HG03342 (cell line): ENCODE measurements around the gene TBC1D22A.
"Not testable (repeated sequence)": the region's sequence is repeated elsewhere in the genome, so short reads cannot be mapped to it uniquely, and the experiment has no call there.

Source experiments
- ATAC-seq: cut with Tn5 transposase; IDR thresholded peaks from one replicate; pipeline ENCODE4 v1.9.1; 2021; ENCODE audit warnings: mild to moderate bottlenecking, moderate library complexity; ENCODE audit not compliant: unreplicated experiment

Gene TBC1D22A

GRCh38 chr22:47038206-47038835 lies 275.9 kb downstream of the TBC1D22A start:
- no peak for ATAC-seq

DNA sequence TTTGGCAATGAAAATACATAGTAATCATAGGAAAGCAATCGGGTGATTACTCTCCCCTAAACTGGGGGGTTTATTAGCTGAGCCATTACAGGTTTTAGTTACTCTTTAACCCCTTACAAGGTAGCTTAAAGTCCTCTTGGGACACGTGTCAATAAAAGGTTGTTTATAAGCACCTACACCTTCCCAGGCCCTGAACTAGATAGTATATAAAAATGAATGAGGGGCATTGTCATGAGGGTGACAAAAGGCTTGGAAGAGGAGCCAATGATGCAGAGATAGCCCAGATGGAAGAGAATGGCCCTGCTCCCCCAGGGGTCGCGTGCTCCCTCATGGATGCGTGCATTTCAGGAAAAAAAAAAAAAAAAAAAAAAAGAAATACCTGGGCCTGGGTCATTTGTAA lies 276.9 kb downstream of the TBC1D22A start:
- ATAC-seq, result no peak

- no peak for ATAC-seq
These were observed 278.2 kb downstream of the TBC1D22A start for GRCh38 chr22:47040486-47041270.

DNA sequence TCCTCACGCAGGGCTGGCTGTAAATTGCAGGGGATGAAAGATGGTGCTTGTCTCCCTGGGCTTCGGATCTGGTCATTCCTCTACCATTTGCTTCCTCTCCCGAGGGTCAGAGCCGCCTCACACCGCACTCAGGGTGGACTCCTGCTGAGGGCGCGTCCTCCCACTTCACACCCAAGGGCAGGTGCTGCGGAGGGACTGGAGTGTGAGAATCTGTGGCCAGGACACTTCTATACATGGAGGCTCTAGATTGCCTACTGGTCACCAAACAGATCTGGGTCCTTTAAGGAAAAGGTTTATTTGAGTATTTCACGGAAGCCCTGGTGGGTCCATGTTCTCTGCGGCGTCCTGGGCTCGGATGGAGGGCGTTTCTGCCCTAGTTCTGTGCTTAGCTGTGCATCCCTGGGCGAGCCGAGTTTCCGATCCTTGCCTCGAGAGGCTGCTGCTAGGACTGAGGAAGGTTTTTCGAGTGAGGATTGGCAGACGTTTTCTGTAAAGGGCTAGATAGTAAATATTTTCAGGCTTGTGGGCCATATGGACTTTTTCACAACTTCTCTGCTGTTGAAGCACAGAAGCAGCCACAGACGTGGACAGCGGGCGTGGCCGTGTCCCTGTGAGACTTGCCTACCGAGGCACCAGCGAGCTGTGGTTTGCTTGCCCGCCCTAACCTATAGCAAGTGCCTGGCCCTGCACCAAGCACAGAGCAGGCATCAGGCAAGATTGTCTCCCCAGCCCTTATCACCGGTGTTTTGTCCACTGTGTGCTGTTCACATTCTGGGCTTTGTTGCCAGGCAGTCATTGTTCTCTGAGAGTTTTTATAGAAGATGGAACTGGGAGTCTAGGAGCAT lies 279.0 kb downstream of the TBC1D22A start:
- ATAC-seq, result no peak

DNA sequence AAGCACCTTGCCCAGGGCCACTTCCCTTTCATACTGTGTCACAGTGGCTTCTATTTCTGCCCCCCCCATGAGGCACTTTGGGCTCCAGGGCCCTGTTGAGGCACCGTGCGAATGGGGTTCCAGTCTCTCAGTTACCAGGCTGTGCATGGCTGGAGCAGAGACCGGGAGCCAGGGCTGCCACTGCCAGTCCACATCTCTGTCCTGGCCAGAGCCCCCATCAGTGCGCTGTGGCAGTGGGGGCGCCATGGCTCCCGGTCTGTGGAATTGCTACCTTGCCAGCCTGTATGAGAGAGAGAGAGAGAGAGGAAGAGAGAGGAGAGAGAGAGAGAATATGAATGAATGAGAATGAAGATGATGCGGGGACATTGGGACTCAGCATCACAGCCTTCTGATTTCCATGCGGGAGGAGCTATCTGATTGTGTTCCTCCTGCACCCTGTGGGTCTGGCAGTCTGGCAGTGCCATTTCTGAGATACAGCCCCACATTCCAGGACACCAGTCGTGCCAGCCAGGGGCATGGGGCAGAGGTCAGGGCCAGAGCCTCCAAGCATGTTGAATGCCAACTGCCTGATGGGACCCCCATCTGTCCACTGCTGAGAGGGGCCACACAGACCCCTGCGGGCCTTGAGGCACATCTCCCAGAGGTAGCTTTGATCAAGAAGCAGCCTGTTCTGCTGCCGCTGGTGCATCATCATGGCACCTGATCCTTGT lies 279.8 kb downstream of the TBC1D22A start:
- no peak for ATAC-seq

DNA sequence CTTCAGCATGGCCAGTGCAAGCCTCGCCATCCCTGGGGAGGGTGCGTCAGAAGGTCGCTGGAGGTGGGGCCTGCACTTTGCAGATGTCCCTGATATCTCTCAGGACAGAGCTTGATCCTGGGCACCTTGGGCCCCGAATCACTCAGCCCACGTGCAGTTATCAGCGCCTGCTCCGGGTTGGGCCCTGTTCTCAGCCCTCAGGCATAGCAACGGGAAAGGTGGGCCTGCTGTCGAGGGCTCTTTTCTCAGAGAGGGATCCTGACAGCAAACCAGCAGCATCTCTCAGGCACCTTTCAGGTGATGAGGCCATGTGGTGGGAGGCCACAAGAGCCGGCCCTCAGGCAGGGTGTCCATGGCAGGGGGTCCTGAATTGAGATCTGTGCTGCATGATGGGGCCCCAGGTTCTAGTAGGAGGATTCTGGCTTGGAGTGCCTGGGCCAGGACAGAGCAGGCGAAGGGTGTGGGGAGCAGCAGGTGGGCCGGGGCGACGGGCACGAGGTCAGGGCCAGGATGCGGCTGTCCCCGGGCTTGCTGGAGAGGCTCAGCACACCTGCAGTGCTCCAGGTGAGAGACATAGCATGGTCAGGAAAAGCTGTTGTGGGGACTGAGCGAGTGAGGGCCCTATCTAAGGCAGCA lies 280.5 kb downstream of the TBC1D22A start:
- ATAC-seq, result no peak

- ATAC-seq, result no peak
These were observed 281.6 kb downstream of the TBC1D22A start for GRCh38 chr22:47043835-47044721.

GRCh38 chr22:47044722-47045535 lies 282.5 kb downstream of the TBC1D22A start:
- no peak for ATAC-seq

DNA sequence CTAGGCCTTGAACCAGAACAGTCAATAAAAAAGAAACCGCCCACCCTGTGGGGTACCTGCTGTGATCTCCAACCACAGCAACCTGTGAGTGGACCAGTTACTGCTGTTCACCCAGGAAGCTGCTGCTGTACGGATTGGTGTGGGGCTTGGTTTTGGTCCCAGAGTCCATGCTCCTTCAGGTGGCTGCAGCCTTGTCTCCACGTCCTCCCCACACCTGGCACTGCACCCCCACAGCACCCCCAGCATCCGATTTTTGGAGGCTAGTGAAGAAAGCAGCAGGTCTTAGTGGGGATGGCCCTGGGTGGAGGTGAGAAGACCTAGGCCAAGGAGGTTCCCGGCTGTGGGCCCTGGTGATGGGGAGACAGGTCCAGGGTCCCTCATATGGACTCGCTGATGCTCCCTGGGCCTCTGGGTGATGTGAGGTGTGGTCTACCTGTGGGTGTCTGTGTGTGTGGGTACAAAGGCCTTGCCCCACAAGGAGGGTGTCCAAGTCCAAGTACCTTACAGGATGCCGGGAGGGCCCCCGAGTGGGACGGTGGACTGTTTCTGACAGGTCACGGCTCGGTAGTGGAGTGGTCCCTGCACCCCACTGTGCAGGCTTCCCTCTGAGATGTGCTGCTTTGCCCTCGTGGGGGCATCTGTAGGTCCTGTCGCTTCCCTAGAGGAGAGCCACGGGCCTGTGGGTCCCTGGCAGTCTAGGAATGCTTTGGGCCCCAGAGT lies 283.4 kb downstream of the TBC1D22A start:
- no peak for ATAC-seq

DNA sequence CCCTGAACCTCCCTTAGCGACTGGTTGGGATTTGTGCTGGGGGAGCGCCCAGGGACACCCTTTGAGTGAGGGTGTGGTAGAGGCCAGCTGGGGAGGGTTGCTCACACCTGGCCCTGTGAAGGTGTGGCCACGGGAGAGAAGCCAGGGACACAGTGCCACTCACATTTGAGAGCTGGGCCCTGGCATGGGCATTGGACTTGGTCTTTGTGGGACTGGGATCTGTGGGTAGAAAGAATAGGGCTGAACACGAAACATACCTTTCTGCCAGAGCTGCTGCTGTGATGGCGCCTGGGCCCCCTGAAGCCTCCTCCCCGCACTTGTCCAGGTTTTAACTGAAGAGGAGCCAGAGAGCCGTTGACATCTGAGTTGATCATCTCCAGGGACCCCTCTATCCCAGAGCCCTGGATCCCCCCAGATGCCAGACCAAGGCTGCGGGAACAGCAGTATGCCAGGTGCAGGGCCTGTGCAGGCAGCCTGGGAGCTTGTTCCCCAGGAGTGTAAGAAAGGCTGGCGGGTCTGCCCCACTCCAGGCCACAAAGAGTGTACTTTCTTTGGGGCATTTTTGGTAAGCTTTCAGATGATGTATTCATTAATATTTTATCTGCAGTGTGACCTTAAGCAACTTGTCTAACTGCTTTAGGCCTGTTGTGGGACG lies 284.1 kb downstream of the TBC1D22A start:
- ATAC-seq, result no peak

DNA sequence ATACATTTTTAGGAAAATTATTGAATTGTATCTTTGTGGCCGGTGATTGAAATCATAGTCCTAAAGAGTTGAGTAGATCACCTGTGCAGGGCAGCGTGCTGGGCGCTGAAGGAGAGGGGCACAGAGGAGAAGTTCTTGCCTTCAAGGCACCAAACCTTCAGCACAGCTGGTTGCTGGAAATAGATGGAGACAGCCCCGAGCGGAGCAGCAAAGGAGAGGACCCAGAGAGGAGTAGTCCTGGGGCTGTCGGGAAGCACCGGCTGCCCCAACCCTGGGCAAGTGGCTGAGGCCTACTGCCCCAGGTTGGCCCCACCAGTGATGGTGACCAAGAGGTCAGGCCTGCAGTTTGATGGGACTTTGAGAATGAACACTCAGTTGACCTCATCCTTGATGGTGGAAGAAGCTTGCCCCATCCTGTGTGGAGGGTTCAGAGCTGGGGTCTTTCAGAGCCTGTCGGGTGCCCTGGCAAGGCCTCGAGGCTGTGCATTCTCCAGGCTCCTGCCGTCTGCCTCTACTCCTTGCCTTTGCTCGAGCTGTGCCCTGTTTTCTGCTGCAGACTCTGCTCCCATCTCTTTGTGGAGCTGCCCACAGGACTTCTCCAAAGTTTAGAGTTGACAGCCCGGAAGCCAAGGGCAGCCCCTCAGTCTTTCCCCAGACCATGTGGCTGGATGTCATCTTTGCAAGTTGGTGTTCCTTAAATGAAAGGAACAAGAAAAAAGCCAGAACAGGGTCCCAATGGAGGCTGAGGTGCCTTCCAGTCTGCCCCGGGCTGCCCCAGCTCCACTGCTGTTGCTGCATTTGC lies 285.1 kb downstream of the TBC1D22A start:
- no peak for ATAC-seq

DNA sequence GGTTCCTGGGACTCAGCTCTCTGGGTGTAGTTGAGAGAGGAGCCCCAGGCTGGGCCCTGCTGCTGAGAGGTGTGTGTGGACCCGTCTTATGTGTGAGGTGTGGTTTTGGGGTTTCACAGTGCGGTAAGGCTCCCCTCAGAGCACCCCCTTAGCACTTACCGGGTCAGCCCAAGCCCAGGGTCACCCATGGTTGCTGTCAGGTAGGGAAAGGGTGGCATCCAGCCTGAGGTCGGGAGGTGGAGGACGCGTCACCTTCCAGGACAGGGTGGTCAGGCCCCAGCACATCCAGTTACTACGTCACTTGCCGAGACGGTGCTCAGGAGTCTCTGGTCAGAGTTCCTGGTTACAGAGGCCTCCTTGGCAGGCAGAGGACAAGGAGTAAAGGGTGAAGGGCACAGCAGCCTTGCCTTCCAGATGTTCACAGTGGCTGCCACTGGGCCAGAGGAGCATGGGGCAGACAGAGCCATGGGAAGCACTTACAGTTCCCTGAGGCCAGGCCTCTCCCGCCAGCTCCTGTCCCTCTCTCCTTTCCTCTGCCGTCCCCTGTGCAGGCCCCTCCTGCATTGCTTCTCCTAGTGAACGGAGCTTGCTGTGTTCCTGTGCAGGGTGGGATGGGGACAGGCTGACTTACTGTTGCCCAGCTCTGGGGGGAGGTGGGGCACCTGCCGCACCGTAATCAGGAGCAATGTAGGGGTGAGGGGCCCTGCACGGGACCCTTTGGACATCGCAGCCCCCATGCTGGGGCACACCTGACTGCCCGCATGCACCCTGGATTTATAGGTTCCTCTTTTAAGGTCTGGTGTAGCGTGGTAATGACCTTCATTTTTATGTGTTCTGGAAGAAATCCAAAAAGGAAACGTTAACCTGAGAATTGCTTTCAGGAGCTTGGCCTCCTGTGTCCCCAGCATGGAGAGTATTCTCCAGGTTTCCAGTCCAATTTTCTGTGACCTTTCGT lies 285.9 kb downstream of the TBC1D22A start:
- ATAC-seq, result no peak

GRCh38 chr22:47049078-47049624 lies 286.7 kb downstream of the TBC1D22A start:
- no peak for ATAC-seq

DNA sequence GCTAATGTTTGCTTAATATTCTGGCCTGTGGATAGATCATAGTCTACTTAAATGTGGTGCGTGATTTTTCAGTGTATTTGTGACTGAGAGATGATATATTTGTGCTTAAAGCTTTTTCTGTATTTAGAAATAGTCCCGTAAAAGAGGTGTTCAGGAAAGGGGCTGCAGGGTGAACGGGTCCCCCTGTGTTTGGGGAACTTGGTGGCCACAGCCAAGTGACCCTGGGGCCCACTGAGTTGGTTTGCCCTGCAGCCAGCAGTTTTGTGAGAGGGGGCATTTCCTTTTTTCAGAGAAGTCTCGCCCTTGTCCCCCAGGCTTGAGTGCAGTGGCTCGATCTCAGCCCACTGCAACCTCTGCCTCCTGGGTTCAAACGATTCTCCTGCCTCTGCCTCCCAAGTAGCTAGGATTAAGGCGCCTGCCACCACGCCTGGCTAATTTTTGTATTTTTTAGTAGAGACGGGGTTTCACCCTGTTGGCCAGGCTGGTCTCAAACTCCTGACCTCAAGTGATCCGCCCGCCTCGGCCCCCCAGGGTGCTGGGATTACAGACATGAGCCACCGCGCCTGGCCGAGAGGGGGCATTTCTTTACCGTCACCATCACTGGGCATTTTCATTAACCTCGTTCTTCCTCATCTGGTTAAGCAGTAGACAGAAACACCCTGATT lies 287.4 kb downstream of the TBC1D22A start:
- not testable (repeated sequence) for ATAC-seq
